Occipital lobe (tissue), 2 donors: ENCODE data around the gene DYSF. TPM values are rescaled to one million over a fixed set of nuclear protein-coding genes. Genes with fewer than 3 reads are reported as not detected.

Experiments used
- DNase-seq: peaks from one replicate; lab custom pipeline; 2025; lab: John Stamatoyannopoulos, UW
- total RNA-seq: library from RNA; depleted of rRNA; stranded (reverse); fragments of >200 nt; gene quantifications from one replicate; pipeline ENCODE4 v1.2.3, GENCODE V29; 2014

The DYSF gene
- total RNA-seq, 1 donor from 2014 or later, result 0.47 TPM

DNA sequence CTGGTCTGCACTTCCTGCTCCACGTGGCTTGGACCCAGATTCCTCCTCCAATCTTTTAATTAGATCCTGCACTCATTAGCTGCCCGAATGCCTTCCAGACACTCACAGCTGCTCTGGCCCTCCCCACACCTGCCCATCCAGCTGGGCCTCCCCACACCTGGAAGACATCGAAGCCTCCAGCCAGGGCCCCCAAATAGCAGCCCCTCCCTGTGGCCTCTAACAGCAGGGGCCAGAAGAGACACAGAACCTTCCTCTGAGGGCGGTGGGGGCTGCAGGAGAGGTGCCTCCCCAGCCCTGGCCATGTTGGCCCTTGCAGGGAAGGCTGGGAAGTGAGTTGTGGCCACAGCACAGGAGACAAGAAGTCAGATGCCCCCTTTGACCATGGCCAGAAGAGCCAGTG is 252.8 kb downstream of the DYSF start:
- DNase-seq, result no peak

DNA sequence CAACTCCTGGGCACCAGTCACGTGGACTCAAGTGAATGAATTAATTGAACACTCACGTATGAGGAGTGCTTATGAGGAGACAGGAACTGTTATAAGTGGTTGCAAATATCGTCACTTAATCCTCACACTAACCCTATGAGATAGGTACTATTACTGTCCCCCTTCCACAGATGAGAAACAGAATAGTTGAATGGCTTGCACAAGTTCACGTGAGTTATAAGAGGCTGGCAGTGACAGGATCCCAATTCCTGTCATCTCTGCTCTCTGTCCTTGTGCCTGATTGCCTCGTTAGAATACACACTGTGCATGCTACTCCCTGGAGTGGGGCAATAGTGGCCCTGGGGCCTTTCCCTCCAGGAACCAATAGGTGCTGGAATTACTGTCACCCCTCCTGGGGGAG is 253.5 kb downstream of the DYSF start:
- DNase-seq, result no peak

DNA sequence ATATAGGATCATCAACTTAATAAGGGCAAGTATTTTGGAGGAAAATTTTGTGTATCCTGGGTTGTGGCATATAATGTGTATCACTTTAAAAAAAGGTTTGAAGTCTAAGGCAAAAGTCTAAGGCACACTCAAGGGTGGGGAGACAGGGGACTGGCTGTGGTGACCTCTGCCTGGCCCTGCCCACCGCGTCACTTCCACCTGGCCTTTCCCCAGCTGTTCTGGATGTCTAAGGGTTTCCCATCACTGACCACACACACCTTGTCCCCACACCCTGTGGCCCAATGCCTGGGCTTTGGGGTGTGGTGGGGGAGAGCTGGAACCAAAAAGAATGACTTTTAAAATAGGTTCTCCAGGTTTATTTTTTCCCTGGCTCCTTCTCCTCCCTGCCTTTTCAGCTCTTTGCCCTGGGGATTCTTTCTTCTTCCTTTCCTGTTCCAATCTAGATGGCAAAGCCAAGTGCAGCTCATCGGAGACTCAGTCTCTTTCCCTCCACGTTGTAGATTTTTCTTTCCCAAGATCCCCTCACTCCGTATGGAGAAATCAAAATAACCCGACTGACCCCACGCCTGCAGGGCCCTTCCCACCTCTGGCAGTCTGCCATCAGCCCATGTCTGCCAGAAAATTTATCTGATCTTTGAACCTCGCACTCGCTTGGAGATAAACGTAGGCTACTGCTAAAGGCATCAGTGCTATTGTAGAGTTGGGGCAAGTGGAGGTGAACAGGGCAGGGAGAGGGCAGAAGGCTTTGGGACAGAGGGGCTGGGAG is 257.2 kb downstream of the DYSF start:
- no peak for DNase-seq

DNA sequence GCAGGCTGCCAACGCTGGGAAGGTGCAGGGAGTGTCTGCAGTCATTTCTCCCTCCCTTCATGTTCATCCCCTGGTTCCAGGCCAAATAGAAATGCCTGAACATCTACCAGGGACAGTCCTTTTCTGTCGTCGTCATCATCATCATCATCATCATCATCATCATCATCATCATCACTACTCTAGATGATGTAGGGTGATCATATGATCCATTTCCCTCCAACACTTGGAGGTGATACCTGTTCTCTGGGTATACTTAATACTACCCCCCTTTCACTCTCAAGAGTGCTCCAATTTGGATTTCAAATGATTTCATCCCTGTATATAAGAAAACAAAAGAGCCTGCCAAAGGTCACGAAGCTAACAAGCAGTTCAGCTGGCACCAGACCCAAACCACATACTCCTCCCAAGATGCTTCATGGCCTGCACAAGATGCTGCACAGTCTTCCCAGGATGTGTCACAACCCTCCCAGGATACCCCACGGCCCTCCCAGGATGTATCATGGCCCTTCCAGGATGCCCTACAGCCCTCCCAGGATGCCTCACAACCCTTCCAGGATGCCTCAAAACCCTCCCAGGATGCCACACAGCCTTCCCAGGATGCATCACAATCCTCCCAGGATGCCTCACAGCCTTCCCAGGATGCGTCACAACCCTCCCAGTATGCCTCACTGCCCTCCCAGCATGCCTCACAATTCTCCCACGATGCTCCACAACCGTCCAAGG is 257.9 kb downstream of the DYSF start:
- DNase-seq, result no peak

DNA sequence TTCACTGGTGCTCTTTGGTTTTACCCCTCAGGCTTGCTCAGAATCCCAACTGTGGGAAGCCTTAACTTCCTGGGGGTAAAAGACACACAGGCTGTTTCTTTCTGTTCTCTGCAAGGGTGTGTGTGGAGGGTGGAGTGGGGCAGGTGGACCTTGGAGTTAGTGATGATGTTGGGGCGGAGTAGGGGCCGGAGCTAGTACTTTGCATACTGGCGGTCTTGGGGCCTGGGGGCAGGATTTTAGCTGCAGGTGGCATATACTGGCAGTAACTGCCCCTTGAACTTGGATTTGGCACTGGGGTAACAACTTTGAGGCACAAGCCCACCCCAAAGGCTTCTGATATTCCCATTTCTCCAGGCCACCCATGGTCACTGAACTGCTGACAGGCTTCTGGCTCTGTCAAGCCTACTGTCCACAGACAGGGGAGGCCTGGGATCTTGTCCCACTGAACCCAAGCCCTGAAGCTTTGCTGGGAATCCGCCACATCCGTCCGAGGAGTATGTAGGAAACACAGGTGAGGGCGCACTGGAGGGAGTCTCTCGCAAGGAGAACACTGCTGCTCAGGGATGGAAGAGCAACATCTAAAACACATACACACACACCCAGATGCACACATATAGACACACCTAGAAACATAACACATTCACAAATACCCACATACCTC is 258.9 kb downstream of the DYSF start:
- DNase-seq, result no peak

GRCh38 chr2:71713581-71714580 is 260.5 kb downstream of the DYSF start:
- DNase-seq, result no peak

- no peak for DNase-seq
These were observed 261.4 kb downstream of the DYSF start for GRCh38 chr2:71714601-71715240.

- no peak for DNase-seq
These were observed 261.9 kb downstream of the DYSF start for GRCh38 chr2:71715241-71715750.

DNA sequence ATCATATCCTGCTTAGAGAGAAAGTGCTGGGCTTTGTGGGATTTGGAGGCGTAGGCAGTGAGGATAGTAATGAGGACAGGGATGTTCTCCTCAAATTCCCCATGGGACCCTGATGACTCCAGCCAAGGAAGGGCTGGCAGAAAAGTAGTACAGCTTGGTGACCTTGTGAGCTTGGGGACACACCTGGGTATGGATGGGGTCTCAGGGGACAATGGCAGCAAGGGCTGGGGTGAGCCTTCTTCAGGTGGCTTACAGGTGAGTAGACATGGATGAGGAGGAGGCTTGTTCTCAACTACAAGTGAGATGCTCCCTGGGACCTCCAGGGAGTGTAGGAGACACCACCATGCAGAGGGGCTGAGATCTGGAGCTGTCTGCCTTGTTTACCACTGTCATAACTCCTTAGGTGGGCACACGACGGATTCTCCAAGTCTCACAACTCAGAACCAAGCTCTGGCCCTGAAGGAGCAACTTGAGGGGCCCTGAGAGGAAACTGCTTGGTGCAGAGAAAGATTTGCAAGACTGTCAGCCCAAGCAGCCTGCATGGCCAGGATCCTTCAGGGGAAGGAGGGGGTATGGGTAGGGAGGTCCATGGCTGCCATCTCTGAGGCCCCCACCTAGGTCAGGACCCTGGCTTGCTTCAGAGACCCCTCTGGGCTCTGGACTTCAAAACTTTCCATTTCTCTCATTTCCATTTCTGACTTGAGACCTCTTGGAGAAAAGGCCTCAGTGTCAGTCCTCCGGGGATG is 262.8 kb downstream of the DYSF start:
- DNase-seq, result no peak

DNA sequence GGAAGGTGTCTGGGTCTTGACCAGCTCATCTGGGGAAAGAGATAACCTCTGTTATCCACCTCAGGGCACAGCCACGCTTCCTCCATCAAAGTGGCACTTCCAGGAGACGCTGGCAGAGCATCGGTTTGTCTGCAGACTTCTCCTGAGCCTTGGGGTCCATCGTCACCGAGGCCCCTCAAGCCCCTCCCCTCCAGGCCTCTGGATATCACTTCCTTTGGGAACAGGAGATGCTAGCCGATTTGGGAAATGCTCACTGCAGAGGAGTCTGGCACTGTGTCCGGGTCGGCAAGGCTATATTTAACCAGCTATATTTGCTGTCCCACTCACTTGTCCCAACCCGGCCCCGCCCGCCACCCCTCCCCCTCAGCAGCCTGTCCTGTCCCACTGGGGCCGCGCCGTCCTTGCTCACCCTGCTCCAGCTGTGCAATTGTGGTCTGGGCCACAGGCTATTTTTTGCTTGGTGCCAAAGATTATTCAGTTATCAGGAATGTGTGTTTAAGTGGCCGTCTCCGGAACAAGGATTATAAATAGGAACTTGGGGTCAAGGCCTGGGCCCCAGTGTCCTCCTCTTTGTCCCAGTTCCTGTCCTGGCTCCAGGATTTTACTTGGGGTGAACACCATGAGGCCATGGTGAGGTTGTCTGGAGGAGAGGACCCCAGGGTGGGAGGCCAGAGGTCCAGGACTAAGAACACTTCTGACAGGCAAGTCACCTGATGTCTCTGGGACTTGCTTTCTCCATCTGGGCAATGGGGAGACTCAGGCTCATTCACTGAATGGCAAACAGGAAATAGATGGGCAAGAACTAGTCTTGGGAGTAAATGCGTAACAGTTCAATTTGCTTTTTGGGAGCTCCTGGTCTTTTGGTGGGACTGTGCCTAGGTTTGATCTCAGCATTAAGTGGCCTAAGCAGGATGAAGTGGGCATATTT is 263.6 kb downstream of the DYSF start:
- DNase-seq, result no peak

GRCh38 chr2:71718686-71719085 is 265.3 kb downstream of the DYSF start:
- DNase-seq, result no peak

GRCh38 chr2:71719520-71720282 is 266.3 kb downstream of the DYSF start:
- no peak for DNase-seq

GRCh38 chr2:71720283-71720560 is 266.9 kb downstream of the DYSF start:
- DNase-seq, result no peak

DNA sequence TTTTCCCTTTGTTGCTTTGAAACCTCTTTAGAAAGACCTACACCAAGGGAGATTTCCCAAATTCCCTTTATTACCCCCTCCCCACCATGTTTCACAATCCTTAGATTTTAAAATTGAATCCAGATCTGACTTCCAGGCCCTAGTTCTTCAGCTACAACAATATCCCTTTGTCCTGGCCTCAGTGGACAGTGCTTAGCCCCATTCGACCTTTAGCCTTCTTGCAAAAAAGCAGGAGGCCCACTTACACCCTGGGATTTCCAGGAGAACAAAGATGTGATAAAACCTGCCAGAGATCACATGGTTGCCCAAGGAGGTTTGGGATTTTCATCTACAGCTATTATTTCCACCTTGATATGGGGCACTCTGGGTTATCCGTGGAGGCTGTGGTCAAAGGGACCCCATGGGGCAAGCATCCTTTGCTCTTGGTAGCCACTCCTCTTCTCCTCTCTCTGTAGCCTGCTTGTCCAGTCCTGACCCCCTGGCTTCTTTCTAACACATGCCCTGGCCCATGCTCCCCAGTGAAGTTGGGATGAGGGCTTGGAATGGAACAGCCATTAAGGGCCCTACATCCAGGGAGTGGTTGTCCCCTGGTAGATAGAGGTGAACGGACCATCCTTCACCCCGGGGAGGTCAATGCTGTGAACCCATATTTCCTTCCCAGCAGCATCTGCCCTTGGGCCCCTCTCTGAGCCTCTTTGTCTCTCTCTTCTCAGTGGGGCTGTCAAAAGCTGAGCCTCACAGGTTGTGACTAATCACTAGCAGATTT is 267.4 kb downstream of the DYSF start:
- DNase-seq, result no peak

GRCh38 chr2:71721362-71721665 is 268.0 kb downstream of the DYSF start:
- no peak for DNase-seq

DNA sequence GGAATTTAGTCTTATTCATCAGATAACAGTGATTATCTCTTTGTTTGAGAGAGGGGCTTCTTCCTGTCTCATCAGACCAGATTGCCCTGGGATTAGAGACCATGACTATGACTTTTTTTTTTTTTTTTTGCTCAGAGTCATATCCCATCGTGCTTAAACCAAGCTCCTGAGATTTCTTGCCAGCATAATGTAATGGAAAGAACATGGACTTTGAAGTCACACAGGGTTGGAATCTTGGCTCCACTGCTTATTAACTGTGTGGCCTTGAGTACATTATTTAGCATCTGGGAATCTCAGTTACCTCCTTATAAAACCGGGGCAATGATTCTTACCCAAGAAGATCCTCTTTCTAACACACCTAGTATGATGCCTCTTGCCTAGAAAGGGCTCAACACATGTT is 268.3 kb downstream of the DYSF start:
- DNase-seq, result no peak

GRCh38 chr2:71722286-71722685 is 268.9 kb downstream of the DYSF start:
- no peak for DNase-seq

GRCh38 chr2:71724793-71725192 is 271.4 kb downstream of the DYSF start:
- no peak for DNase-seq
